Esophagus squamous epithelium (tissue), 4 donors: ENCODE measurements around the gene DBR1.

ENCODE experiments used
- POLR2A ChIP-seq, 4 donors: fragments of 450-650 bp; IDR thresholded peaks; one replicate each; pipeline ENCODE4 v1.6.1; 2017; ENCODE audit warnings: antibody characterized with exemption in 4 of 4, mild to moderate bottlenecking in 4 of 4, moderate library complexity in 3 of 4
- TF ChIP-seq, protein P1 (sequence below), 6 experiments: fragments of 450-650 bp in 4 of 6; fragments of 200-600 bp in 2 of 6; sonication (generic) in 2 of 6; IDR thresholded peaks; one replicate each; pipeline ENCODE4 v1.5.1; 2016 to 2019; ENCODE audit warnings: antibody characterized with exemption in 6 of 6, mild to moderate bottlenecking in 4 of 6, moderate library complexity in 4 of 6

DNA sequence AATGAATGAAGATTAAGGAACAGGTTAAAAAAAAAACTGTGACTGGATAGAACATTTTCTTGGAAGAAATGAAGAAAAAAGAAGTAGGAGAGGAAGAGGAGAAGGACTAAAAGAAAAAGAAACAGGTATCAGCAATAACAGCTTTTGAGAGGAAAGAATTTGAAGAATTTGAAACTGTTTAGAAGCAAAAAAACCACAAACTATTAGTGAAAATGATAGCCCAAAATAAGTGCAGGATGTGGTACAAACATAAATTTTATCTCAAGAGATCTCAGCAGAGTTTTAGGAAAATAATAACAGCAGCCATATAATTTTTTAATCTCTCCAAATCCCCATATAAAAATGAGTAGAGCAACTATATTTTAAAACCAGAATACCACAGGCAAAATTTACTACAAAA, 33.8 kb downstream of the DBR1 start:
- no peak for TF ChIP-seq POLR2A (IDR thresholded peaks at IDR 0.05)
- TF ChIP-seq, protein P1, sequence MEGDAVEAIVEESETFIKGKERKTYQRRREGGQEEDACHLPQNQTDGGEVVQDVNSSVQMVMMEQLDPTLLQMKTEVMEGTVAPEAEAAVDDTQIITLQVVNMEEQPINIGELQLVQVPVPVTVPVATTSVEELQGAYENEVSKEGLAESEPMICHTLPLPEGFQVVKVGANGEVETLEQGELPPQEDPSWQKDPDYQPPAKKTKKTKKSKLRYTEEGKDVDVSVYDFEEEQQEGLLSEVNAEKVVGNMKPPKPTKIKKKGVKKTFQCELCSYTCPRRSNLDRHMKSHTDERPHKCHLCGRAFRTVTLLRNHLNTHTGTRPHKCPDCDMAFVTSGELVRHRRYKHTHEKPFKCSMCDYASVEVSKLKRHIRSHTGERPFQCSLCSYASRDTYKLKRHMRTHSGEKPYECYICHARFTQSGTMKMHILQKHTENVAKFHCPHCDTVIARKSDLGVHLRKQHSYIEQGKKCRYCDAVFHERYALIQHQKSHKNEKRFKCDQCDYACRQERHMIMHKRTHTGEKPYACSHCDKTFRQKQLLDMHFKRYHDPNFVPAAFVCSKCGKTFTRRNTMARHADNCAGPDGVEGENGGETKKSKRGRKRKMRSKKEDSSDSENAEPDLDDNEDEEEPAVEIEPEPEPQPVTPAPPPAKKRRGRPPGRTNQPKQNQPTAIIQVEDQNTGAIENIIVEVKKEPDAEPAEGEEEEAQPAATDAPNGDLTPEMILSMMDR (IDR thresholded peaks at IDR 0.05) = no peak
